HFFc6 (cell line): Measurements from ENCODE around the gene GNB1L. TPM values are rescaled to one million over a fixed set of nuclear protein-coding genes. Genes with fewer than 3 reads are reported as not detected.

ENCODE experiments used
- DNase-seq: peaks from one replicate; pipeline ENCODE4 v3.0.0-alpha.2; 2018
- H3K27ac Mint-ChIP-seq: 2 replicates; pipeline ENCODE4 v1.8.0; 2020; ENCODE audit warnings: mild to moderate bottlenecking, mixed read lengths
- H3K27me3 Mint-ChIP-seq: 2 replicates; pipeline ENCODE4 v1.8.0; 2021; ENCODE audit warnings: mild to moderate bottlenecking, moderate library complexity, mixed read lengths; ENCODE audit not compliant: insufficient read depth
- H3K36me3 Mint-ChIP-seq: 2 replicates; pipeline ENCODE4 v1.8.0; 2021; ENCODE audit warnings: low read depth, mixed read lengths
- H3K4me1 Mint-ChIP-seq: 2 replicates; pipeline ENCODE4 v1.8.0; 2020; ENCODE audit warnings: low read depth, mixed read lengths
- H3K4me3 Mint-ChIP-seq: 2 replicates; pipeline ENCODE4 v1.8.0; 2020; ENCODE audit warnings: mild to moderate bottlenecking, moderate library complexity, mixed read lengths
- H3K9me3 Mint-ChIP-seq: 2 replicates; pipeline ENCODE4 v1.8.0; 2020; ENCODE audit warnings: mild to moderate bottlenecking, mixed read lengths
- CTCF ChIP-seq: fragments of 200-600 bp; sonication (generic); IDR thresholded peaks from 2 replicates; pipeline ENCODE4 v1.5.0; 2021; ENCODE audit warnings: antibody characterized with exemption, mild to moderate bottlenecking
- total RNA-seq, 6 experiments: library from RNA; stranded (reverse); fragmentation: NEBNext Ultra II Directional; extraction: Animal tissue kit (Norgen Biotek cat#: 25700); gene quantifications; 2 replicates in 1 of 6; 3 replicates in 5 of 6; pipeline ENCODE4 v1.2.3, GENCODE V29; 2021

GNB1L gene
- total RNA-seq, 6 experiments from 2014 or later: 6.6 to 9.6 (median 7.6) TPM

GRCh38 chr22:19744350-19745006, 110.2 kb downstream of the GNB1L start:
- Mint-ChIP-seq H3K27me3 (peaks cover 5% of the 10 kb centered on the region), H3K36me3 (no peaks in the 10 kb centered on the region), H3K27ac (no peak overlapping the region), H3K9me3 (no peaks in the 10 kb centered on the region), H3K4me3 (no peak overlapping the region), H3K4me1 (peaks cover 6% of the 10 kb centered on the region; the same call in 1 of the 2 replicates)
- TF ChIP-seq CTCF: no peak
- DNase-seq: no peak

DNA sequence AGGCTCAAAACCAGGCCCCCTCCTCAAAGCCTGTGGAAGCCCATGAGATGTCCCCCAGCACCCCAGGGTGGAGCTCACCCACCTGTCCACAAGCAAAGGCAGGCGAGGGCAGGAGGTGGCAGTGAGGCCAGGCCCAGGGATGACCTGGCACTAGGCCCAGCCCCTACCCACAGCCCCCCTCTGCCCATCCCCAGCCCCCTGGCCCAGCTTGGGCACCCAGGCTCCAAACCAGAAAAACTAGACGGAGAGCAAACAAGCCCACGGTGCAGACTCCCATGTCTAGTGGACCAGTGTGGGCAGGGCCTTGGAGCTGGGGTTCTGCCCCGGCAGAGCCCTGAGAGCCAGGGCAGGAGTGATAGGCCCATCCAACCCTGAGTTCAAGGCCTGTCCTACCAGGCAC, 111.0 kb downstream of the GNB1L start:
- Mint-ChIP-seq H3K4me1 (0 out of 2 replicates have a peak, but pooled peaks cover under 1% of the 10 kb centered on the region), H3K27me3 (peaks cover 5% of the 10 kb centered on the region), H3K9me3 (no peaks in the 10 kb centered on the region), H3K4me3 (no peak overlapping the region), H3K27ac (no peak overlapping the region), H3K36me3 (no peaks in the 10 kb centered on the region)
- no peak for TF ChIP-seq CTCF
- DNase-seq: no peak

GRCh38 chr22:19743081-19743480, 111.6 kb downstream of the GNB1L start:
- no peak for DNase-seq
- H3K4me1 Mint-ChIP-seq: no peaks in the 10 kb centered on the region
- H3K4me3 Mint-ChIP-seq: no peak overlapping the region
- H3K36me3 Mint-ChIP-seq: no peaks in the 10 kb centered on the region
- H3K27ac Mint-ChIP-seq: no peak overlapping the region
- H3K9me3 Mint-ChIP-seq: no peaks in the 10 kb centered on the region
- H3K27me3 Mint-ChIP-seq: peaks cover 1% of the 10 kb centered on the region
- TF ChIP-seq CTCF: no peak

- DNase-seq: no peak
- no peak for TF ChIP-seq CTCF
- Mint-ChIP-seq H3K4me1 (no peaks in the 10 kb centered on the region), H3K27ac (no peak overlapping the region), H3K9me3 (no peaks in the 10 kb centered on the region), H3K36me3 (no peaks in the 10 kb centered on the region), H3K27me3 (peaks cover 1% of the 10 kb centered on the region), H3K4me3 (no peak overlapping the region)
These were observed 112.3 kb downstream of the GNB1L start for GRCh38 chr22:19742160-19743066.

GRCh38 chr22:19741053-19741452, 113.6 kb downstream of the GNB1L start:
- Mint-ChIP-seq H3K36me3 (no peaks in the 10 kb centered on the region), H3K4me1 (no peaks in the 10 kb centered on the region), H3K27me3 (peaks cover 1% of the 10 kb centered on the region), H3K27ac (no peak overlapping the region), H3K4me3 (no peak overlapping the region), H3K9me3 (no peaks in the 10 kb centered on the region)
- no peak for DNase-seq
- TF ChIP-seq CTCF: no peak
